NCI-H2196 treated with DMSO at 0.1 percent for 48 hours (cell line): ENCODE data around the gene ARL6IP5.

Source experiments
- DNase-seq: peaks from one replicate; lab custom pipeline; 2025; ENCODE audit not compliant: unreplicated experiment; lab: John Stamatoyannopoulos, UW

Gene ARL6IP5

GRCh38 chr3:69116162-69116561 lies 31.4 kb downstream of the ARL6IP5 start:
- DNase-seq, result no peak

DNA sequence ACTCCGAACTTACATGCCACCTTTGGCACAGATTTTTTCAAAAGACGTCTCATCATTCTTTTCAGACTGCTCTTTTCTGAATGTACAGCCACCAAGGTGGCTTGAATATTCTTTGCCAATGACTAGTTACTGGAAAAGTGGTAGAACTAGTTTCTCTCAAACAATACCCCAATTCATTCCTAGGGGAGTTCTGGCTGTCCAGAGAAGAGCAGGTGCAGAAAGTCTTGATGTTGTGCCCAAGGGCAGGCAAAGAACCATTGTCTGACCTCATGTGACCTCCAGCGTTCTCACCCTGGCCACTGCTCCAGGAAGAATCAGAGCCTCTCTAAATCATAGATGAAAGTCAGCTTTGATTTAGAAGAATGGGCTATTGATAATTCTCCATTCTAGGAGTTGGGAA lies 32.2 kb downstream of the ARL6IP5 start:
- no peak for DNase-seq

- DNase-seq, result no peak
Measured at GRCh38 chr3:69118555-69118954, 33.8 kb downstream of the ARL6IP5 start.

GRCh38 chr3:69119138-69119537 lies 34.4 kb downstream of the ARL6IP5 start:
- no peak for DNase-seq

GRCh38 chr3:69119681-69120080 lies 34.9 kb downstream of the ARL6IP5 start:
- DNase-seq, result no peak

DNA sequence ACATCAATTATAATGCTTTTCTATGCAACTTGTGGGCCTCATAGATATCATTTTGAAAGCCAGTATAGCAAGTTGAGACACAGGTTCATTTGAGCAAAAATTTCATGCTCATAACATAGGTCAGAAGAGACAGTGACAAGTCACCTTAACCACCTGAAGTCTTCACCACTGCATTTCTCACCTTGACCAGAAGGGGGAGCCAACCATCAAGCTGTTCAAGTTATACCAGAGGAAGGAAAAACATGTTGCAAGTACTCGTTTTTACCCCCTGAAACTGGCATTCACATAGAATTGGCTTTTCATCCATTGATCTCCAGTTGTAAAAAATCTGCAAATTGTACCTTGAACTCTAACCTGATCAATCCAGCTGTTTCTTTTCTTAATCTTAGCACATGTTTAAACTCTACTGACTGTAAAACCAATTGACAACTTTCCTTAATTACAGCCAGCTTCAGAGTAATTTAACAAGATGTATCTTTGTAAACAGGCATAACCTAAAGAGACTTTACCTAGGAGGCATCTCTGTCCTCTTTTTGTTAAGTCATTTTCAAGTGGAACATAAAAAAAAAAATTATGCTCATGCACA lies 36.2 kb downstream of the ARL6IP5 start:
- DNase-seq, result peak; percentile 5

GRCh38 chr3:69121513-69121912 lies 36.8 kb downstream of the ARL6IP5 start:
- no peak for DNase-seq

DNA sequence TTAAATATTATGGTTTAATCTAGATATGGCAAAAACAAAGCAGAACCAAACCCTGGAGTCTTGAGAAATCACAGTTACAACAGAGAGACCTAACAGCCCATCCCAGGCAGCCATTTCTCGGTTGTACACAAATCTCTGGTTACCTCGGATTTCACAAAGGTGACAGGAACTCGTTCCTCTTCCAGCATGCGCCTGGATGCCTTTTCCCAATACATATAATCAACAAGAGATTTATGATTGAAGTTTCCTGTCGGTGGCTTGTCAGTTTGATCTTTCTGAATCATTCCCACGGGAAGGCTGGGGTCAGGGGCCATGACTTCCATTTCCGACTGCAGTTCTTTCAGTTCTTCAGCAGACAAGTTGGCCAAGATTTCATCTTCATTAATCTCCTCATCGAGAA lies 37.2 kb downstream of the ARL6IP5 start:
- DNase-seq, result no peak

DNA sequence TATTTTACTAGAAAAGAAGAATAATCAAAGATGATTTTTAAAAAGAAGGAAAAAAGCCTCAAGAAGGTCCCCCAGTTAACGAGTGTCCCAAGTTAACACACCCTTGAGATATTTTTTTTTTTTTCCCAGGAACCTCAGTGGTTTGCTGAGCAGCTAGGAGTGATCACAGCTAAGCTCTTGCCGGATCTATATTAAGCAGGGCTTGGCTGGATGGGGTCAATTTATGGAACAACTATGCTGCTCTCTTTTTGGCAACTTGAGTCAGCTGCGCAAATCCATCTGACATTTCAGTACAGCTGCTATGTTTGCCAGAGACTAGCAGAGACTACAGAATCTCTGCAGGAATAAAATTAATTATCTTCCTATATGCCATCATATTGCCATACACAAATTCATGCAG lies 37.7 kb downstream of the ARL6IP5 start, which contains the start of gene LMOD3:
Gene LMOD3 (minus strand): TSS at position 193 of the 400 bp plus-strand sequence. CDS start 209 bp downstream, outside the sequence.
- no peak for DNase-seq

GRCh38 chr3:69126216-69126615 lies 41.5 kb downstream of the ARL6IP5 start:
- DNase-seq, result no peak

DNA sequence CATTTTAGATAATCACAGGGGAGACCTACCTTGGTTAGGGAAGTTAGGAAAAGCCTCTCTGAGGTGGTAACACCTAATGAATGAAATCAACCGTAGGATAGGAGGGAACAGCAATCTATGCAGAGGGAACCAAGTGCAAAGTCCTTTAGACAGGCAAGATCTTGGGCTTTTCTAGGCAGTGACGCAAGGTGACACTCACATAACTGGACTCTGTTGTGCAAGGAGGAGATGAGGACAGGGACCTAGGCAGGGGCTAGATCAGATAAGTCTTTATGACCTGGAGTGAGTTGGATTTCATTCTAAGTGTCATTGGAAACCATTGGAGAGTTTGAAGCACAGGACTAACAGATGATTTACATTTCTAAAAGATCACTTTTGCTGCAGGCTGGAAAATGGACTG lies 42.3 kb downstream of the ARL6IP5 start:
- no peak for DNase-seq

DNA sequence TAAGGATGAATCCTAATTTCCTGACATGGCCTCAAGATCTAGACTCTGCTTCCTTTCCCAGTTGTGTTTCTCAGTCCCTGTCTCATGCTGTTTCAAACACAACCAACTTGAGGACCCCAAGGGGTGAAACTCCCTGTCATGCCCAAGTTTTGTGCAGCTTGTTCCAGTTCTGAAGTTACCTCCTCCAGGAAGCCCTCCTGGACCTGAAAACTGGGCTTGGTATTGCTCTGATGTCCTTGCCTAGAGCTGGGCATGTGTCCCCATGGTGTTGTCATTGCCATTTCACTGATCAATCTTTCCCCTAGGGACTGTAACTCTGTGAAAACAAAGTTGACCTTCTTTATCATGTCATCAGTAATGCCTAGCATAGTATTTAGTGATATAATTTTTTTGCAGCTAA lies 43.8 kb downstream of the ARL6IP5 start:
- DNase-seq, result no peak

DNA sequence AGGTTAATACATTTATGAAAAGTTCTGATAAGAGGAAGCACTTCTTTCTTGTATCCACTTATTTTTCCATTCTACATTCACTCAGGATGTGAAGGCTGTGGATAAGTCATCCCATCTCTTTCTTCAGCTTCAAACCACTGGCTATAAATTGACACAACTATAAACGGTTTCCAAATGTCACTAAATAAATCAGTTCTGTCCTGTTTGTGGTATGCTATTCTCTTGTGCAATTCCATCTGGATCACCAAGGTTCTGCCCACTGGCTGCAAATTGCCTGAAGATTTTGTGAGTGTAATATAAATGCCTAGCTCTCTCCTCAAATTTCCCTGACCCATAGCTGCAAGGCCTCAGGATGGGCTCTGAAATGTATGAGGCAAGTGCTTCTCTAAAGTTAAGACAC lies 44.8 kb downstream of the ARL6IP5 start:
- no peak for DNase-seq

GRCh38 chr3:69130689-69131088 lies 46.0 kb downstream of the ARL6IP5 start:
- no peak for DNase-seq

GRCh38 chr3:69137005-69137404 lies 52.3 kb downstream of the ARL6IP5 start:
- DNase-seq, result no peak

DNA sequence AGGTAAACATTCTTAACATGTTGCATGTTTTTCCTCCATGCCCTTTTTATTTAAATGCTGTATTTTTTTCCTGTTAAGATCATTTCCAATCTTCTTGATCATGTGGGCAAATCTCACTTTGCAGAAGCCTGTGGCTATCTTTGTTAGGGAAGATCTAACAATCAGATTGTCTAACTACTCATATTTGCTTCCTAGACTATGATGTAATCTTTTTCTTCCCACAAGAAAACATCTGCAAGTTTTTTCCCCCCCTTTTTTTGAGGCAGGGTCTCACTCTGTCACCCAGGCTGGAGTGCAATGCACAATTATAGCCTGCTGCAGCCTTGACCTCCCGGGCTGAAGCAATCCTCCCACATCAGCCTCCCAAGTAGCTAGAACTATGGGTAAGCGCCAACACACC lies 52.7 kb downstream of the ARL6IP5 start:
- no peak for DNase-seq

GRCh38 chr3:69141313-69141712 lies 56.6 kb downstream of the ARL6IP5 start:
- no peak for DNase-seq

DNA sequence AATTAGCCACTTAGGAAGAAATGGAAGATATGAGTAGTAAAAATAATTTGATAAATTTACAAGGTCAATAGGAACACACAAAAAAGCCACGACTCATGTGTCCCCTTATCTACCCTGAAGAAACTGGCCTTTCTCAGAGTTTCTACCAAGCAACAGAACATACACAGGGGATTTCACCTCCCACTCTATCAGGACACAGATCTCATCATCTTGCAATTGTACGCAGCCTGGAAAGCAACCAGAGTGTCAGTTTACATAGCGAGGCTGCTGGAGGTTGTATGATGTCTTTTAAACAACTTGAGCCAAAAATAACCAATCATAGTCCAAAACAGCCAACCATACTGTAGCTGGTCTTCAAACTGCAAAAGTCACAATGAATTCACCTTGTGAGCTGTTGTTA lies 57.4 kb downstream of the ARL6IP5 start:
- DNase-seq, result no peak

GRCh38 chr3:69142797-69143454 lies 58.2 kb downstream of the ARL6IP5 start:
- no peak for DNase-seq

- DNase-seq, result no peak
Measured at GRCh38 chr3:69143612-69144011, 58.9 kb downstream of the ARL6IP5 start.

- DNase-seq, result no peak
Measured at GRCh38 chr3:69144631-69145245, 60.0 kb downstream of the ARL6IP5 start.

DNA sequence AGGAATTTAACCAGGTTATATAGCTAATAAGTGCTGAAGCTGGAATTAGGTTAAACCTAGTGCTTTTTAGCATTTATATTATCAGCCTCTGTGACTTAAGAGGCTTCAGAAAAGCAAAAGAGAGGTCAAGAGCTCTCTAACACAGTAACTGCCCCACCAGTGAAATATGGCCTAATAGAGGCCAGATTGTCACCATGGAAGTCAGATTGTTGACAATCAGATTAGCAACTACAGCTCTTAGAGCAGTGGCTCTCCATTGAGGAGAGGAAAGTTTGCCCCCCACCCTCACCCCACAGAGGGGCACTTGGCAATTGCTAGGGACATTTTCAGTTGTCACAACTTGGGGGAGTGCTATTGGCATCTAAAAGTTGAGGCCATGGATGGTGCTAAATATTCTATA lies 61.0 kb downstream of the ARL6IP5 start:
- no peak for DNase-seq

DNA sequence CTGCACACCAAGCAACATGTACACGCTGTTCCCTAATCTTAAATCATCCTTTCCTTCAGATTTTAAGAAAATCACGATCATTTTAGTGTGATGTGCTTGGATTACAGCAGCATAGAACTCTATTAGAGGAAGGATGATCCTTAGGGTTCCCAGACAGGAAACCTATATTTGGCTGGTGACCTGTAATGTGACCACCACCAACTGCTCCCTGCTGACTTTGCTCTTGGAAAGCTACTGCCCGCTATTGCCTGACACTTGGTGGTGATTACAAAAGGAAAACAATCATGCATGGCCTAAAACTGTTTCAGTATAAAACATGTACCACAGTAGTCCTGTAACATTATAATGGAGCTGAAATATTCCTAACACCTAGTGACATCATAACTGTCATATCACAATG lies 64.8 kb downstream of the ARL6IP5 start:
- DNase-seq, result no peak
